Measurements from ENCODE around the gene SPATA45.

DNA sequence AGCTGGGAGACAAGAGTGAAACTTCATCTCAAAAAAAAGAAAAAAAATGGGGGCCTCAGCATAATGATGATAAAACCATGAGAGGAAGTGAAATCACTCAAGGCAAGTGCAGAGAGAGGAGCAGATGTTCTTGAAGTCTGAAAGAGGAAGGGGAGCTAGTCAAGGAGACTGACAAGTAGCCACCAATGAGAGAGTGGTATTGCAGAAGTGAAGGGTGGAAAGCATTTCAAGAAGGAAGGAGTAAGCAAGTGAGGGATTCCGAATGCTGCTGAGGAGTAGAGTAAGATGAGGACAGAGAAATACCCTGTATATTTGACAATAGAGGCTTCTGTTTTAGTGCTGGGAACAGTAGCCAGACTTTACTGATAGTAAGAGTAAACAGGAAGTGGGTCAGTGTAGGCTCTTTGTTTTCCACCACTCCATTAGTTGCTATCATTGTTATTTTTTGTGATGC is 52.9 kb downstream of the SPATA45 start:
- TF ChIP-seq, protein P1, sequence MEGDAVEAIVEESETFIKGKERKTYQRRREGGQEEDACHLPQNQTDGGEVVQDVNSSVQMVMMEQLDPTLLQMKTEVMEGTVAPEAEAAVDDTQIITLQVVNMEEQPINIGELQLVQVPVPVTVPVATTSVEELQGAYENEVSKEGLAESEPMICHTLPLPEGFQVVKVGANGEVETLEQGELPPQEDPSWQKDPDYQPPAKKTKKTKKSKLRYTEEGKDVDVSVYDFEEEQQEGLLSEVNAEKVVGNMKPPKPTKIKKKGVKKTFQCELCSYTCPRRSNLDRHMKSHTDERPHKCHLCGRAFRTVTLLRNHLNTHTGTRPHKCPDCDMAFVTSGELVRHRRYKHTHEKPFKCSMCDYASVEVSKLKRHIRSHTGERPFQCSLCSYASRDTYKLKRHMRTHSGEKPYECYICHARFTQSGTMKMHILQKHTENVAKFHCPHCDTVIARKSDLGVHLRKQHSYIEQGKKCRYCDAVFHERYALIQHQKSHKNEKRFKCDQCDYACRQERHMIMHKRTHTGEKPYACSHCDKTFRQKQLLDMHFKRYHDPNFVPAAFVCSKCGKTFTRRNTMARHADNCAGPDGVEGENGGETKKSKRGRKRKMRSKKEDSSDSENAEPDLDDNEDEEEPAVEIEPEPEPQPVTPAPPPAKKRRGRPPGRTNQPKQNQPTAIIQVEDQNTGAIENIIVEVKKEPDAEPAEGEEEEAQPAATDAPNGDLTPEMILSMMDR (conservative IDR thresholded peaks at IDR 0.05 in 1 of 2, IDR thresholded peaks at IDR 0.05 in 1 of 2; ENCODE audit: low read depth in 1 of 2, low read length in 2 of 2): no peak
- TF ChIP-seq EZH2 (IDR thresholded peaks at IDR 0.05; ENCODE audit: low read length, missing control alignments): no peak
